ENCODE measurements around the gene ITPR2.

GRCh38 chr12:26803552-26803951, 29.4 kb downstream of the ITPR2 start:
- no peak for TF ChIP-seq CTCF (IDR thresholded peaks at IDR 0.05)
- no peak for TF ChIP-seq POLR2A (IDR thresholded peaks at IDR 0.05)
